ENCODE results near the gene KIF19. TPM values are rescaled to one million over a fixed set of nuclear protein-coding genes. Genes with fewer than 3 reads are reported as not detected.
A peak's percentile ranks its signal among the peaks of the same experiment; 100 is the strongest.

The KIF19 gene
- total RNA-seq, 4 donors from 2014 or later = 2.1 to 31.4 (median 8.6) TPM

GRCh38 chr17:74380959-74381808 is 55.2 kb downstream of the KIF19 start:
- H3K36me3 ChIP-seq = no peaks in the 10 kb centered on the region
- no peaks in the 10 kb centered on the region for H3K27me3 ChIP-seq
- peaks cover 0 to 25% (median 6%) of the 10 kb centered on the region in 4 donors for H3K4me1 ChIP-seq
- no peaks in the 10 kb centered on the region for H3K9me3 ChIP-seq
- no peak overlapping the region for H3K4me3 ChIP-seq
- no peak for TF ChIP-seq CTCF (IDR thresholded peaks at IDR 0.05)
- no peak for TF ChIP-seq POLR2A (IDR thresholded peaks at IDR 0.05)
- H3K27ac ChIP-seq = peak overlapping the region in 3 of 4 donors; percentile 48 to 88 (median 87)
- peak in 1 of 3 donors; percentile 57 for DNase-seq

GRCh38 chr17:74383141-74383540 is 57.1 kb downstream of the KIF19 start:
- Histone ChIP-seq H3K4me1 (peaks cover 0 to 33% (median 9%) of the 10 kb centered on the region in 4 donors), H3K4me3 (no peak overlapping the region), H3K27ac (no peak overlapping the region), H3K9me3 (no peaks in the 10 kb centered on the region), H3K36me3 (no peaks in the 10 kb centered on the region), H3K27me3 (no peaks in the 10 kb centered on the region)
- TF ChIP-seq CTCF (IDR thresholded peaks at IDR 0.05) (no peak), POLR2A (IDR thresholded peaks at IDR 0.05) (no peak)
- no peak for DNase-seq

- Histone ChIP-seq H3K36me3 (no peaks in the 10 kb centered on the region), H3K9me3 (no peaks in the 10 kb centered on the region), H3K4me3 (no peak overlapping the region), H3K27ac (no peak overlapping the region), H3K4me1 (peaks cover 0 to 21% (median 2%) of the 10 kb centered on the region in 4 donors), H3K27me3 (no peaks in the 10 kb centered on the region)
- no peak for DNase-seq
- TF ChIP-seq CTCF (IDR thresholded peaks at IDR 0.05) = no peak
- no peak for TF ChIP-seq POLR2A (IDR thresholded peaks at IDR 0.05)
Measured at GRCh38 chr17:74385201-74385600, 59.2 kb downstream of the KIF19 start.

GRCh38 chr17:74386386-74386785 is 60.4 kb downstream of the KIF19 start:
- peaks cover 0 to 10% (median 2%) of the 10 kb centered on the region in 4 donors for H3K4me1 ChIP-seq
- H3K27me3 ChIP-seq = no peaks in the 10 kb centered on the region
- H3K9me3 ChIP-seq = no peaks in the 10 kb centered on the region
- peak overlapping the region in 2 of 4 donors; percentile 71 to 93 for H3K27ac ChIP-seq
- H3K4me3 ChIP-seq = no peak overlapping the region
- H3K36me3 ChIP-seq = no peaks in the 10 kb centered on the region
- DNase-seq = peak in 2 of 3 donors; percentile 67 to 75
- TF ChIP-seq POLR2A (IDR thresholded peaks at IDR 0.05) (no peak), CTCF (IDR thresholded peaks at IDR 0.05) (no peak)

GRCh38 chr17:74387365-74388218 is 61.6 kb downstream of the KIF19 start:
- TF ChIP-seq POLR2A (IDR thresholded peaks at IDR 0.05) (no peak), CTCF (IDR thresholded peaks at IDR 0.05) (no peak)
- H3K27ac ChIP-seq = peak overlapping the region in 1 of 4 donors; percentile 93
- H3K4me3 ChIP-seq = no peak overlapping the region
- no peaks in the 10 kb centered on the region for H3K36me3 ChIP-seq
- peaks cover 0 to 10% (median 2%) of the 10 kb centered on the region in 4 donors for H3K4me1 ChIP-seq
- H3K27me3 ChIP-seq = no peaks in the 10 kb centered on the region
- no peak for DNase-seq
- H3K9me3 ChIP-seq = no peaks in the 10 kb centered on the region
